Stimulated activated CD4-positive, alpha-beta T cell treated with anti-CD3 and anti-CD28 coated beads, Interleukin-4, amount 100 ng/mL, for 48 hours (primary cell): ENCODE measurements around the gene PEX7.
"Not testable (repeated sequence)": the region's sequence is repeated elsewhere in the genome, so short reads cannot be mapped to it uniquely, and the experiment has no call there.

Experiments used
- DNase-seq, 2 donors: peaks; one replicate each; pipeline ENCODE4 v3.0.0-alpha.2; 2020; ENCODE audit warnings: low read depth in 2 of 2

The PEX7 gene

GRCh38 chr6:136950436-136951126 lies 128.2 kb downstream of the PEX7 start:
- no peak for DNase-seq

GRCh38 chr6:136952714-136953260 lies 130.4 kb downstream of the PEX7 start:
- DNase-seq: no peak

GRCh38 chr6:136955123-136955522 lies 132.7 kb downstream of the PEX7 start:
- DNase-seq: no peak

GRCh38 chr6:136956590-136957544 lies 134.5 kb downstream of the PEX7 start:
- DNase-seq: no peak

GRCh38 chr6:136958168-136958567 lies 135.8 kb downstream of the PEX7 start:
- DNase-seq: no peak

GRCh38 chr6:136959471-136959891 lies 137.1 kb downstream of the PEX7 start:
- DNase-seq: no peak

- DNase-seq: not testable (repeated sequence)
Measured at GRCh38 chr6:136959935-136960334, 137.5 kb downstream of the PEX7 start.

GRCh38 chr6:136960781-136961180 lies 138.4 kb downstream of the PEX7 start:
- no peak for DNase-seq

- DNase-seq: no peak
Measured at GRCh38 chr6:136961848-136962247, 139.5 kb downstream of the PEX7 start.

GRCh38 chr6:136962661-136963060 lies 140.3 kb downstream of the PEX7 start:
- no peak for DNase-seq

GRCh38 chr6:136963259-136963658 lies 140.9 kb downstream of the PEX7 start:
- DNase-seq: no peak
